ENCODE measurements around the gene SMIM36. TPM values are rescaled to one million over a fixed set of nuclear protein-coding genes. Genes with fewer than 3 reads are reported as not detected.

Gene SMIM36
- total RNA-seq, 4 donors from 2014 or later = not detected

DNA sequence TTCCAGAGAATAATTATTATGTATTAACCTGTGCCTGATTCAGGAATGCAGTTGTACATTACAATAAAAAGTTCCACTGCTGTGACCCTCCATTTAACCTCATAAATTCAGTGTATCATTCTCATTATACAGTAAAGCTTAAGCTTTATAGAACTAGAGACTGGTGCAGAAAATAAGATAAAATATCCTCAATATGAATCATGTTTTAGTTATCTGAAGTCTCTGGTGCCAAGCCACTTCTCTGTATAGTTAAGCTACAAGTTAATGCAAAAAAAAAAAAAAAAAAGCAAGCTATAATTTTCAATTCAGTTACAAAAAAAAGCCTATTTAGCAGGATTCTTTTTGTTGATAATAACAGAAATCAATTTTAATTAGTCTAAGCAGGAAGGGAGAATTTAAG, 22.4 kb upstream of the SMIM36 start:
- ATAC-seq = no peak
- Histone ChIP-seq H3K27me3 (no peaks in the 10 kb centered on the region), H3K4me3 (no peak overlapping the region), H3K27ac (no peak overlapping the region), H3K9me3 (no peaks in the 10 kb centered on the region), H3K4me1 (no peaks in the 10 kb centered on the region), H3K36me3 (no peaks in the 10 kb centered on the region)
- TF ChIP-seq POLR2A (IDR thresholded peaks at IDR 0.05) (no peak), POLR2AphosphoS5 (IDR thresholded peaks at IDR 0.05) (no peak), EP300 (IDR thresholded peaks at IDR 0.05) (no peak), CTCF (IDR thresholded peaks at IDR 0.05) (no peak)

- Histone ChIP-seq H3K36me3 (no peaks in the 10 kb centered on the region), H3K9me3 (no peaks in the 10 kb centered on the region), H3K4me3 (no peak overlapping the region), H3K27ac (no peak overlapping the region), H3K4me1 (no peaks in the 10 kb centered on the region), H3K27me3 (no peaks in the 10 kb centered on the region)
- WGBS, 2 donors (ENCODE audit: low coverage in 1 of 2) = 19 to 33% methylated on average over 1 of the region's 1 CpG
- TF ChIP-seq EP300 (IDR thresholded peaks at IDR 0.05) (no peak), POLR2AphosphoS5 (IDR thresholded peaks at IDR 0.05) (no peak), POLR2A (IDR thresholded peaks at IDR 0.05) (no peak)
- no peak for ATAC-seq
These were observed 21.4 kb upstream of the SMIM36 start for GRCh38 chr17:55532670-55533069.

DNA sequence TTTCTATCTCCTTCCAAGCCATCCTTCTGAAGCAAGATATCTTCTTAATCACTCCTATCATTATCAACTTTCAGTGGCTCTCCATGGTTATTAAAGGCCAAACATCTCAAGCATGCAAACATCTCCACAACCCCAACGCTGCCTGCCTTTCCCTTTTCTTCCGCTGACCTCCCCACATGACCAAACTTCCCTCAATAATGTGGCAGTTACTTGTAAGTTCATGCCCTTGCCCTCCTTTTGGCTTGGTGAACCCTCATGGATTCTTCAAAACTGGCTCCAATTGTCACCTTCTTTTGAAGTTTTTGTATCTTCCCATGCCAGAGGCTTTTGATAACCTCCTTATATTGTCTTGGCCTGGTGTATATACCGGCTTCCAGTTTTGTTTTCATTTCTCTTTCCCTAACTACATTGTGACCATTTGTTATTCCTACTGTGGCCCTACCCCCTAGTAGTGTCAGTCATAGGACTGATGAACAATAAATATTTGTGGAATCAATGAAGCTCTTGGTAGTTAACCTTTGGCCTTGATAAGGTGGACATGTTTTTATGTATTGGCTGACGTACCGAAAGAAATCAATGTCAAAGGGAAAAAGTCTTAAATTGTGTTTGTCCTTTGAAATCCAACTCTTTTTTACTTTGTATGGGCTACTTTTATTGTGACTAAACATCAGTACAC, 19.9 kb upstream of the SMIM36 start:
- no peak for TF ChIP-seq POLR2A (IDR thresholded peaks at IDR 0.05)
- TF ChIP-seq EP300 (IDR thresholded peaks at IDR 0.05) = no peak
- TF ChIP-seq CTCF (IDR thresholded peaks at IDR 0.05) = no peak
- H3K36me3 ChIP-seq = no peaks in the 10 kb centered on the region
- H3K9me3 ChIP-seq = no peaks in the 10 kb centered on the region
- no peaks in the 10 kb centered on the region for H3K4me1 ChIP-seq
- no peak overlapping the region for H3K4me3 ChIP-seq
- 97% methylated on average over 5 of the region's 5 CpGs; no CpG with 5 or more reads in 1 of the 2 donors for WGBS, 2 donors (ENCODE audit: low coverage in 1 of 2)
- ATAC-seq = no peak
- H3K27me3 ChIP-seq = no peaks in the 10 kb centered on the region
- H3K27ac ChIP-seq = no peak overlapping the region

- H3K27me3 ChIP-seq = no peaks in the 10 kb centered on the region
- H3K9me3 ChIP-seq = no peaks in the 10 kb centered on the region
- TF ChIP-seq POLR2A (IDR thresholded peaks at IDR 0.05) (no peak), POLR2AphosphoS5 (IDR thresholded peaks at IDR 0.05) (no peak), CTCF (IDR thresholded peaks at IDR 0.05) (no peak), EP300 (IDR thresholded peaks at IDR 0.05) (no peak)
- H3K27ac ChIP-seq = no peak overlapping the region
- 93 to 100% methylated on average over 3 of the region's 3 CpGs for WGBS, 2 donors (ENCODE audit: low coverage in 1 of 2)
- H3K36me3 ChIP-seq = no peaks in the 10 kb centered on the region
- no peak for ATAC-seq
- H3K4me1 ChIP-seq = no peaks in the 10 kb centered on the region
- H3K4me3 ChIP-seq = no peak overlapping the region
These were observed 18.8 kb upstream of the SMIM36 start for GRCh38 chr17:55530064-55530463.

- no peaks in the 10 kb centered on the region for H3K4me1 ChIP-seq
- peak; percentile 41 for ATAC-seq
- H3K27me3 ChIP-seq = no peaks in the 10 kb centered on the region
- H3K27ac ChIP-seq = no peak overlapping the region
- no peak for TF ChIP-seq POLR2AphosphoS5 (IDR thresholded peaks at IDR 0.05)
- peak; percentile 22 to 78 (median 54) for TF ChIP-seq CTCF (IDR thresholded peaks at IDR 0.05)
- no peak for TF ChIP-seq EP300 (IDR thresholded peaks at IDR 0.05)
- no peak for TF ChIP-seq POLR2A (IDR thresholded peaks at IDR 0.05)
- 57 to 63% methylated on average over 4 to 5 of the region's 5 CpGs for WGBS, 2 donors (ENCODE audit: low coverage in 1 of 2)
- H3K4me3 ChIP-seq = no peak overlapping the region
- no peaks in the 10 kb centered on the region for H3K9me3 ChIP-seq
- H3K36me3 ChIP-seq = no peaks in the 10 kb centered on the region
These were observed 16.4 kb upstream of the SMIM36 start for GRCh38 chr17:55527540-55528118.

Measured in gastroesophageal sphincter (tissue), 4 donors.